ENCODE results near the gene GALNT7.

The GALNT7 gene

DNA sequence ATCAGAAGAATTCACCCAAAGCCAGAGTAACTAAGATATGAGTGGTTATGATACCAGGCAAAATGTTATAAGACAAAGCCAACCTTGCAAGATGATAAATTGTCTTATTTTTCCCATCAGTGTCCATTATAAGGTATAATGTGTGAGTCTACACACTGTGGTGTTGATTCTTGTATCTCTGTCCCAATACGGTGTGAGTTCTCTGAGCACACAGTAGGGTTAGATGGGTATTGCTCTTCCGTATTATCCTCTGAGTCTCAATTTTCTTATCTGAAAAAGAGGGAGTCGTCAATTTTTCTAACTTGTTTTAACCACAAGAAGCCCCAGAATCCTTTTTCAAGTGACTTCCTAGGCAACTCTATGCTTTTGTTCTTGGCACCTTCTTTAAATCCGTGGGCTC is 95.6 kb downstream of the GALNT7 start:
- DNase-seq (ENCODE audit: low read depth in 2 of 2, low spot score in 1 of 2): no peak

DNA sequence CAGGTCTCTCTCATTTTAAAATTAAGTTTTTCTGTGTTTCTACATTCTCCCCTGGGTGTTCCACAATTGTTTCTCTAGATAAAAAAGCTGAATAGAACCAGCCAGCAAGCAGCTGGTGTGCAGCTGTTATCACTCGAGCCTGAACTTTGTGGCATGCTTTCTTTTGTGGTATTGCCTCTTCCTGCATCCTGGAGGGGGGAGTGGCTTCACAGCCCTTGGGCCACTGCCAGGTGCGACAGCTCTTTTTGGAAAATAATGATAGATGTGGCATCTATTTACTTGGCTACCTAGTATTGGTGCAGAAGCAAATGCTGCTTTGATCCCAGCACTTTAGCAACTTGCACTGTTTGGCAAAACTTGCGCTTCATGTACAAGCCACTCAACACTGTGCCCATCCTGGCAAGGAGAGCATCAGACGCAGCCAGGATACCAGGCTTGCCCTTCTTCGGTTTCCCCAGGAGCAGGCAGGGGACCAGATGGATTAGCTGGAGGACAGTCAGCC is 96.1 kb downstream of the GALNT7 start:
- DNase-seq (ENCODE audit: low read depth in 2 of 2, low spot score in 1 of 2): no peak

DNA sequence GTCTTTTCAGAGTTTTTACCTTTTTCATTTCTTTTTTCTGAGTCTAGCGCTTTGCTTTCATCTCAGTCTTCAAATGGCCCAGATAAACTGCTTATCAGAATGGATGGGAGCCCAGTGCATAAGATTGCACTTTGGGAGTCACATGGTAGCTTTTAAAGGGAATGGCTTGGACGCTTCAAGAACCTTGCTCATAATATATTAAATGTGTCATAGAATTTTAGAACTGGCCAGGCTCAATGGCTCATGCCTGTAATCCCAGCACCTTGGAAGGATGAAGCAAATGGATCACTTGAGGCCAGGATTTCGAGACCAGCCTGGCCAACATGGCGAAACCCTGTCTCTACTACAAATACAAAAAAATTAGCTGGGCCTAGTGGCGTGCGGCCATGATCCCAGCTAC is 97.1 kb downstream of the GALNT7 start:
- DNase-seq (ENCODE audit: low read depth in 2 of 2, low spot score in 1 of 2): no peak

DNA sequence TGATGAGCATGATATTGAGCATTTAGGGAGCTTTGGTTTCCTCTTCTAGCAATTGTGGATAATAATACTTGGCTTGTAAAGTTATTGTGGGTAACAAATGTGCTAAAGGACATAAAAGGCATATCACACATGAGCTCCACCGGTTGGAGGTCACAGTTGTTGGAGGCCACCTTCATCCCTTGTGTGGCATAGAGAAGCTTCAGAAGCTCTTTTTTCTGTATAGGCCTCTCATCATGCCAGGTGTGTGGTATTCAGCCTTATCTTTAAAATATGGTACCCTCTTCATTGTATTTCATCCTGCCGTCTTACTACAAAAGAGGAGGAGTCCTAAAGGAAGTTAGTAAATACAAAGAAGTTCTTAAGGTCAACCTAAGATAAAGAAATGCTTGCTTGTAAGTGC is 99.1 kb downstream of the GALNT7 start:
- DNase-seq (ENCODE audit: low read depth in 2 of 2, low spot score in 1 of 2): no peak

DNA sequence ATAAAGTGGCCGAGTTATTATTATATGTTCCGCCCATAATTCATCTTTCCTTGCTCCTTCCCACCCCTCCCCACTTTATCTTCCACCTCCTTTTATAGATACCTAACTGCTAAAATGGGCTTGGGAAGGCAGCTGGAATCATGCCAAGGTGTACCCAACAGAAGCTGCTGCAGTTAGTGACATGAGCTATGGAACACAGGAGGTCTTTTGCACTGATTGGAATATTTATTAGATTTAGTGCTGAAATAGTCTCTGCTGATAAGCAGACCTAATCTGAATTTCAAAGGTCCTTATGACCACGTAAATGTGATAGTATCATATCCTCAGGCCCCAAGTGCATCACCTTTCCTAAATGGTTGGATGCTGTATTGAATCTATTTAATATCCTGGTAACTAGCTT is 100.7 kb downstream of the GALNT7 start:
- DNase-seq (ENCODE audit: low read depth in 2 of 2, low spot score in 1 of 2): no peak

DNA sequence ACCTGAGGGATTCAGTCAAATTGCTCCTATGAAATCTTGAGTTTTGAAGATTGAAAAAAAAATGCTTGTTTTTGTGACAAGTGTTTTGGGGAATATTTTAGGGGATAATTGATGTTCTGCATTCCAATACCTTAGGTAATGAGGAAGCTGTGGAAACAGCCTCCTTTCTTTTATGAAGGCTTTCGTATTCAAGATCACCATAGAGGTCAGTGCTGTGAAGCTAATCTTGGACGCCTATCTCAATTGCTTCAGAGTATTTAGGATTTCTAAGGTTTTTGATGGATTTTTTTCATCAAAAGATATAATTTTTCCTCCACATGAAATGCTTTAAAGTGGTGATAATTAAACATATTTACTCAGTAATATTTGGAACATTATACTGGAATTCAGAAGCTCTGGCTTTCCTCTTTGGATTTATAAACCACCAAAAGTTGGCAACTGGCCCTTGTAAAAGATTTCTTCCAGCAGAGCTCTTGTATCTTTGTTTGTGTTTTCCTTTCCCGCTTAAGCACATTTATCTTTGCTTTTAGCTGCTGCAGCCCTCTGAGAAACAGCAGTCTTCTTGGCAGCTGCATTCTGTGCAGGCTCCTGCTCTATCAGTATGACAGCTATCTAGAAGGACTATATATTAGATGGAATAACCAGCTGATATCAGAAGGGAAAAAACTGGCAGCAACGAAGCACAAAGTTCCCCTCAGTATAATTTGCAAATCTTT is 101.9 kb downstream of the GALNT7 start:
- no peak for DNase-seq (ENCODE audit: low read depth in 2 of 2, low spot score in 1 of 2)

DNA sequence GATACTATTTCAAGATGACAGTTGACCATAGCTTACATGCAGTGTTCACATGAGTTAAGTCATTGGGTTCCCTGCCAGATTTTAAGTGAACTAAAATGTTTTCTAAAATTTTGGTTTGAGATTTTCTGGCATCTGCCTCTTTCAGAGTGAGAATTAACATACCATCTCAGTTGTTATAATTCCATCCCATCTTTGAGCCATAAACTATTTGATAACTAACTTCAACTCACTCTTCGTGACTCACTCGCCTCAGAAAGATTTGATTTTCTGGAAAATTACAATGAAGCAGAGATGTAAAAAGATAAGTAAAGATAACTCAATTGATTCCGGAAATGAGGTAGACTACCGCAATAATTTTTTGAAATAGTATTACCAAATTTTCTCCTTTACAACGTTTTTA is 103.7 kb downstream of the GALNT7 start:
- no peak for DNase-seq (ENCODE audit: low read depth in 2 of 2, low spot score in 1 of 2)

DNA sequence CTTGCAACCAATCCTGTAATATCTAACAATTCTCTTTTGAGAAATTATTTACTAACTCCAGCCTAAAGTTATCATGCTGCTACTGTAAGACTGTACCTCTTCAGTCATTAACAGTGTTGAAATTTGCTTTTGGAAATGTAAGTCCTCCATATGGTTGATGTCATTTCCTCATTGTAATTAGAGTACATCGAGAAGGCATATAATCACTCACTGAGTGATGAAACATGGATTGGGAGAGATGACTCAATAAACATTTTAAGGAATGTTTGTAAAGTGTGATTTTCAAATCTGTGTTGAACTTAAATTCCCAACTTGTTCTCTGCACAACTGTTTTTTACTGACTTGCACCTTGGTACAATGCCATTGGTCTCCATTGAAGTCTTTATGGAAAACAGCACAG is 104.4 kb downstream of the GALNT7 start:
- DNase-seq (ENCODE audit: low read depth in 2 of 2, low spot score in 1 of 2): no peak

DNA sequence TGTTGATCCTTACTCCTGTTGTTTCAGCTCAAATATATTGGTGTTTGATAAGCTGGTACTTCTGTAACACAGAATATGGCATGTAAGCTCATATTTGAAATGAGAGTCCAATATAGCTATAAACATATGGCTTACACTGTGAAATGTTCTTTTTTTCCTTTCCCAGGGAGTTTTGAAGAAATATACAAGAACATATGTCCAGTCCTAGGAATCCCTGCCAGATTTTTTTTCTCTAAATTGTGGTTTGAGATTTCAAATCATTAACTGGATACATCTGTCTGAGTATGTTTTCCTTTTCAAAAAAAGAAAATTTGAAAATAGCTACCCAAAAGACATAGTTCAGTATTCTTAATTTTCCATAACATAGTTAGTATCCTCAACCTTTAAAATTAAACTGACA is 105.3 kb downstream of the GALNT7 start:
- DNase-seq (ENCODE audit: low read depth in 2 of 2, low spot score in 1 of 2): no peak

DNA sequence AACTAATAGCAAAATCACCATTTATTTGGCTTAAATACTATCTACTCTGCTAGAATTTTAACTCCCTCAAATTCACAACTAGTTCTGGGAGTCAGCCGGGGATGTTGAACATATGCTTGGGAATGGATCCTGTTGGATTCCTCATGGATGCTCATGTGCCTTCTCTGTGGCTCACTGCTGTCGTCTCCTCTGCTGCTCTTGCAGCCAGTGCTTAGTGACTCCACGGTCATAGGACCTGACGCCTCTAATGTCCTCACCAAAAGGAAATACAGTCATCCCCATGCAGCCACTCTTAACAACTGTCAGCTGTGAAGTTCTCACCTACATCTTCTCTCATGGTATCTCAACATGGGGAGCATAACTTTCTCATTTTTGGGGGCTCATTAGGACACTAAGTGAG is 106.1 kb downstream of the GALNT7 start:
- DNase-seq (ENCODE audit: low read depth in 2 of 2, low spot score in 1 of 2): no peak

DNA sequence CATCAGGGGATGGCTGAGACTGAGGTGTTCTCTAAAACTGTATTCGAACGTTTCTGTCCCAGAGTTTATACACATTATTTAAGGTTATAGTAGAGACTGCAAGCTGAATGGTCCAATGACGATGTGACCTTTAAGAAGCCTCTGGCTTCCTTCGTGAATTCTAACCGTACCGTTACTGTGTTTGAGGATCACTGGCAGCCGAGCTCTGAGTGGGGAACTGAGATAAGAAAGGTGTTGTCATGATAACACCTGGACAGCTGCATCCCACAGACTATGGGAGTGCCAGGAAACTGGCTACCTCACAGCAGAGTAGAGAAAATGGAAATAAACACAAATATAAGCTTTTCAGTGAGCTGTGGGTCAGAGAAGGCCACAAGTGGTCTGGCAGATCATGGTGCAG is 106.5 kb downstream of the GALNT7 start:
- DNase-seq (ENCODE audit: low read depth in 2 of 2, low spot score in 1 of 2): no peak

DNA sequence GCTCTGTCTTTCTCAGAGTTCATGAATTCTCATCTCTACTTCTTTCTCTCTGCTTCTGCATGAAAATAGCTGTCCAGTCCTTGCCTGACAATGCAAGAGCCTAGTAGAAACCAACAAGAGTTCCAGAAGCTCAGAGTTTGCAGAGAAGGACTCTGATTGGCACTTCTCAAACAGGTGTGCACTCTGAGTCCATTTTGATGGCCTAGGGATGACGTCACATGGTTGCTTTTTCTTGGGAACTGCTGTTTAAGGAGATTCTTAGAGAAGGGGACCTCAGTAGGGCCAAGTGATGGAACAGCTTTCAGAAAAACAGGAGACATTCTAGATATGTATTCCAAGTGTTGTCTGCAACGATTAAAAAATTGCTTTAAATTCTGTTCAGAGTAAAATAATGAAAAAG is 108.7 kb downstream of the GALNT7 start:
- no peak for DNase-seq (ENCODE audit: low read depth in 2 of 2, low spot score in 1 of 2)

DNA sequence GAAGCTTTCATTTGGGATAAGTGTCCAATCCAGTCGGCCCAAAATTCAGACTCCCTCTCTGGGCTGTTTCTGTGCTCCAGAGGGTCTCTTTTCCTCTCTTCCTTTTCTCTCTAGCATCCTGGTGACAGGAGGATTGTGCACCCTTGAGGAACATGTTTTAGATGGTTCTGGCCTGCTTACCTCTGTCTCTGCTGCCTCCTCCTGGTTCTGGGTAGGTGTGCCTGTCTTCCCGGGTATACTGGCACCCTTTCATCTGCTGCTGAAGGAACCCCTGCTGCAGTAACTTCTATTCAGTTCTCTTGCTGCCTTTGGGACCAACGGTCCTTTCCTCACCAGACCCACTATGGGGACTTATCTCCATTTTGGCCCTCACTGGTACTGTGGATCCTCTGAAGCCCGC is 112.4 kb downstream of the GALNT7 start:
- no peak for DNase-seq (ENCODE audit: low read depth in 2 of 2, low spot score in 1 of 2)

DNA sequence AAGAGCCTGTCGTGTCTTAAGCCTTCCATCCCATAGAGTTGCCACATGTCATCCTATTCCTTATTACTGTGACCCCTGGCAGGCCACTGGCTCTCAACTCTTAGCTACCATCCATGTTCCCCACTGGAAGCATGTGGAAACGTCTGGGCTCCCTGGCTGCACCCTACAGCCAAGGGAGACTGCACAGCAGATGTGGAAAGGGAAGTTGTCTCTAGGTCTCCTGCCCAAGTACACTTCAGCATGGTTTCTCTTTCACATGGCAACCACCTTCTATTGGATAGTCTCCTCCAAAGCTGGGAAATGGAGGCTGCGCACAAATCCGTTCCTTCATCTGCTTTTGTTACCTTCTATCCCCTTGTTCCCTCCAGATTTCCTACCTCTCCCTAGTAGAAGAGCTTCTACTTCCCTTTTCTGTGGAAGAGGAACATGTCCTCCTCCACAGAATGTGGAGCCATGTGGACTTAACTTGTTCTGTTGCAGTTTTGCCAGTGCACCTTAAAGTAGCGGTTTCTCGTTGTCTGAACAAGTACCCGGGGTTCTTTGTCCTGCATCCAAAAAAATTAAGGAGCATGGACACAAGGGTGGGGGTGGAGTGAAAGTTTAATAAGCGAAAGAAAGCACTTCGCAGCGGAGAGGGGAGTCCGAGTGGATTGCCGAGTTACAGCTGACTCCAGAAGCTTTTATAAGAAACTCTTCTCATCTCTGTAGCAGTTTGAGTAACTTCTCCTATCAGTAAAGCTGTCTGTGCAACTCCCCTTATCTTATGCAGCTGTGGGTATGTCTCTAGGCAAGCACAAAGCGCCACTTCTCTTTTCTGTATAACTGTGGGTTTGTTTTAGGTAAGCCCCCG is 113.0 kb downstream of the GALNT7 start:
- no peak for DNase-seq (ENCODE audit: low read depth in 2 of 2, low spot score in 1 of 2)

DNA sequence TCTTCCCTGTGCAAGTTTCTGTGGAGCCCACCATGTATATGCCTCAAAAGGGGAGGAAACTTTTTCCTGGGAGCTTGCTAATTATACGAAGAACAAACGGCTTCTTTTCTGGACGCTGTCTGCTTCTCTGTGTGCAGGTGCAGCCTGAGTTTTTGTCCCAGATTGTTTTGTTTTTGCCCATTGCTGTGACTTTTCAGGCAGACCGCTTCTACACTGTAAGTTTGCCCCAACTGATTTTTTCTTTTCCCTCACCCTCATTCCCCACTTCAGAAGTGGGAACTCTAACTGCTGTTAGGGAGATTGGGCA is 113.6 kb downstream of the GALNT7 start:
- no peak for DNase-seq (ENCODE audit: low read depth in 2 of 2, low spot score in 1 of 2)

DNA sequence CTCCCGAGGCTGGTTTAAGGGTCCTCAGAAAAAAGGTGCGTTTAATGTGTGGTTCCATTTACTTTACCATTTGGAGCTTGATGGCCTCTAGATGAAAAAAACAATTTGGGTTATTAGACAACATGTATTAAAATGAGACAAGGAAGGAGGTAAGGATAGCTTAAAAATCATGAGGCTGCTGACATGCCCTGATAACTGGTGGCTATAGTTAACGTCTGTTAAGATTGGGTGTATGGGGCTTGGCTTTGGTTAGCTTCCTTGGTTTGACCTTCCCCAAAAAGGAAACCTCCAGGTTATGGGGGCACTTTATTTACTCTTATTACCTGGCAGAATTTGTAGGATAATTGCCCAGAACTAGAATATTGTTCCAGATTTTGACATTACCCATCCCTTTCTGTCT is 114.0 kb downstream of the GALNT7 start:
- DNase-seq (ENCODE audit: low read depth in 2 of 2, low spot score in 1 of 2): no peak

DNA sequence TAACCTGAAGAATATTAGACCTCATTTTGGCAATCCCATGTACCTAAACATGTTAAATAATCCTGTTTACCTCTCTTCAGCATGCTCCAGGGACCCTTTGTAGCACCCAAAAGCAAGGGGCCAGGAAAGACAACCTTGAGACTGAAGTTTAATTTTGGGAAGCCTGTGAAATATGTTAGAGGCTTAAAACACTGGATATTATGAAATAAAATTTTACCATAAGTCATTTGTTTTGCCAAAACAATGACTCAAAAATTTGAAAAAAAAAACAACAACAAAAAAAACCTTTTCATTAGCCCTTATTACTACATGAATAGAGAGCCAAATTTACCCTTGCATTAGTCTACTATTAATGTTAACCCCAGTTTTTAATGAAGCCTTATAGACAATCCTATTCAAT is 115.9 kb downstream of the GALNT7 start:
- no peak for DNase-seq (ENCODE audit: low read depth in 2 of 2, low spot score in 1 of 2)

DNA sequence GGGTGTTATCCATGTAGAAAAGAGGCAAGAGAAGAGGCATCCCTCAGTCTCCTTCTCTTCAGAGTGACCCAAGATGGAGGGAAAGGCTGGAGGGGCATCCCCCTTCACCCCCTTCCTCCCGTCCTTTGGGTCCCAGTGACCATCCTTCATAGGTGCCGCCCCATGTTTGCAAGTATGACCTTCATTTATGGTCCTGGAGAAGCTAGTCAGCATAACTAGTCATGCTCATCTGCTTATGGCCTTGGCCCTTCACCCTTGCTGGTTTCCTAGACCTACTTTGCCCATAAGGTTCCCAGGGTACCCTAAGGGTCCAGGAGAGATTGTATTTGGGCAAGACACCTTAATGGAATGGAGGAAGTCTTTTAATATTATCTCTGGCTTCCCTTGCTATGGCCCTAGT is 118.9 kb downstream of the GALNT7 start:
- no peak for DNase-seq (ENCODE audit: low read depth in 2 of 2, low spot score in 1 of 2)

DNA sequence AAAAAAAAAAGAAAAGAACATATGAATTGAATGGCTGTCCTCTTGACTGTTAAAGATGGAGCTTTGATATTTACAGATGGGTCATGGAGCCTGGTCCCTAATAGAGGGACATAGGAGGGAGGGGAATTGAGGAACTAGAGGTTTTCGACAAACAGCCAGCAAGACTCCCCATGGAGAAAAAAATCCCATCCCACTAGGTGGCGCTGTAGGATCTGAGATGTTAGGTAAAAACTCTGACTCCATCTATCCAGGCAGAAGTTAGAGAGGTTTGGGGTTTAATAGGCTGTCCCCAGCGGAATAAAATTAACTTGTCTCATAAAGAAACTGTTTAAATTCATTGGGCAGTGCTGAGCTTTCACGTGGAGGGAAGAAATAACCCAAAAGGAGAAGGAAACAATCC is 119.7 kb downstream of the GALNT7 start:
- DNase-seq (ENCODE audit: low read depth in 2 of 2, low spot score in 1 of 2): peak; percentile 13 to 63

DNA sequence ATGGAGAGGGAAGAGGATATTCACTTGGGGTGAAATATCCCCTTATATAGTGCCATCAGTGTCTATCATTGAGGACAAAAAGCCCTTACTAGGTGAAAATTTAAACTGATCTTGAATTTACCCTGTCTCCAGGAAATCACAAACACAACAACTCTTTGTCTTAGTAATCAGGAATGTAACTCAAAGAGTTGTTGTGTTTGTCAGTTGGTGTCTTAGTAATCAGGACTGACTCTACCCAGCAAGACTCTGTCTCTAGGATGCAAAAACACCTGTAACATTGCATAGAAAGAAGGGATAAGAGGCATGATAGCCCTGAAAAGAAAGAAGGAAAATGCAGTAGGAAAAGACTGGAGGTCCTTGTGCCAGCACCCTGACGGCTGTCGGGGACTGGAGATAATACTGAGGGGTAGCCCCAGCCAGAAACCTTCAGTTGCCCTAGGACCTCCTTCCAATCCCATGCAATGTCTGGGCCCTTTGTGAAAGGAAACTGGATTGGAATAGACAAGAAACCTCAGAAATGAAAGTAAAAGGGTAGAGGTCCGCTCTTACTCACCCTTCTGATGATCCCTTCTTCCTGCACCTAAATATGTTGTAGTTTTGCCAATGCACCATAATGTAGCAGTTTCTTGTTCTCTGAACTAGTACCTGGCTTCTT is 120.2 kb downstream of the GALNT7 start:
- no peak for DNase-seq (ENCODE audit: low read depth in 2 of 2, low spot score in 1 of 2)

DNA sequence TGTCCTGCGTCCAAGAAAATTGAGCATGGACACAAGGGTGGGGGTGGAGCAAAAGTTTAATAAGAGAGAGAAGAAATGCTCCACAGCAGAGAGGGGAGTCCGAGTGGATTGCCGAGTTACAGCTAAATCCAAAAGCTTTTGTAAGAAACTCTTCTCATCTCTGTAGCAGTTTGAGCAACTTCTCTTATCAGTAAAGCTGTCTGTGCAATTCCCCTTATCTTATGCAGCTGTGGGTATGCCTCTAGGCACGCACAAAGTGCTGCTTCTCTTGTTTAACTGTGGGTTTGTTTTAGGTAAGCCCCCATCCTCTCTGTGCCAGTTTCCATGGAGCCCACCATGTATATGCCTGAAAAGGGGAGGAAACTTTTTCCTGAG is 120.7 kb downstream of the GALNT7 start:
- DNase-seq (ENCODE audit: low read depth in 2 of 2, low spot score in 1 of 2): no peak

DNA sequence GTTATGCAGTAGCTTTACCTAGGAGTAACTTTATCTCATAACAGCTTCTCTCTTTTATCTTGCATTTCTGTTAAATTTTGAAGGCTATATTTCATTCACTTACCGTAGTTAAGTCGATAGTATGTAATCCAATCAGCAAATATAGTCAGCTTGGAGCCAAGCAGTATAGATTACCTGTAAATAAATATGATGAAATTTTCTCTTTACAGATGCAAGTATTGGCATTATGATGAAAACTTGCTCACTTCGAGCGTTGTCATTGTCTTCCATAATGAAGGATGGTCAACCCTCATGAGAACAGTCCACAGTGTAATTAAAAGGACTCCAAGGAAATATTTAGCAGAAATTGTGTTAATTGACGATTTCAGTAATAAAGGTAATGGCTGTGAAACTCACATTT is 123.3 kb downstream of the GALNT7 start:
- no peak for DNase-seq (ENCODE audit: low read depth in 2 of 2, low spot score in 1 of 2)
